K562 (cell line): ENCODE measurements around the gene LEPROT. TPM values are rescaled to one million over a fixed set of nuclear protein-coding genes. Genes with fewer than 3 reads are reported as not detected.

Experiments used
- BHLHE40 ChIP-seq: IDR thresholded peaks from 2 replicates; pipeline ENCODE4 v1.6.1; 2011; ENCODE audit warnings: low read length, improper control_type of control experiment
- CBFA2T2 ChIP-seq: fragments of 450-650 bp; conservative IDR thresholded peaks from 2 replicates; pipeline ENCODE4 v1.6.1; 2017; ENCODE audit warnings: mild to moderate bottlenecking
- DPF2 ChIP-seq: fragments of 450-650 bp; IDR thresholded peaks from 2 replicates; pipeline ENCODE4 v1.6.1; 2016
- HBP1 ChIP-seq: fragments of 450-650 bp; formaldehyde crosslinking; IDR thresholded peaks from 2 replicates; pipeline ENCODE4 v1.4.0; 2022; ENCODE audit warnings: missing genetic modification characterization
- HLTF ChIP-seq: fragments of 450-650 bp; IDR thresholded peaks from 2 replicates; pipeline ENCODE4 v1.6.1; 2016
- MYBL2 ChIP-seq, 2 experiments: fragments of 450-650 bp in 1 of 2; sonication (generic) in 1 of 2; formaldehyde crosslinking in 1 of 2; IDR thresholded peaks; 2 replicates each; pipeline versions ENCODE4 v1.6.1 to v1.8.1; 2017 to 2022; ENCODE audit warnings: borderline replicate concordance in 1 of 2, inconsistent platforms in 1 of 2, low read depth in 1 of 2, mild to moderate bottlenecking in 1 of 2, missing genetic modification reagents in 1 of 2, moderate library complexity in 1 of 2
- NCOA1 ChIP-seq: fragments of 450-650 bp; IDR thresholded peaks from 2 replicates; pipeline ENCODE4 v1.6.1; 2016; ENCODE audit warnings: low read depth
- NR2C1 ChIP-seq, 2 experiments: fragments of 450-650 bp; IDR thresholded peaks; 2 replicates each; pipeline ENCODE4 v1.6.1; 2017; ENCODE audit warnings: mild to moderate bottlenecking in 2 of 2, antibody characterized with exemption in 1 of 2, inconsistent platforms in 1 of 2, missing compliant biosample characterization in 1 of 2, missing genetic modification characterization in 1 of 2
- RBM14 ChIP-seq: fragments of 200-400 bp; formaldehyde crosslinking; IDR thresholded peaks from 2 replicates; pipeline ENCODE4 v1.6.1; 2018; ENCODE audit warnings: low read depth, mild to moderate bottlenecking, low read length, moderate library complexity, borderline replicate concordance; ENCODE audit not compliant: insufficient read depth
- RBM39 ChIP-seq: fragments of 200-400 bp; formaldehyde crosslinking; optimal IDR thresholded peaks from 2 replicates; pipeline ENCODE3; 2018; ENCODE audit warnings: low read depth, low read length
- SFPQ ChIP-seq: fragments of 200-400 bp; formaldehyde crosslinking; IDR thresholded peaks from 2 replicates; pipeline ENCODE4 v1.6.1; 2017; ENCODE audit warnings: mild to moderate bottlenecking, low read depth, low read length, moderate library complexity
- STAT5B ChIP-seq: fragments of 250-450 bp; sonication (Bioruptor Pico); IDR thresholded peaks from 2 replicates; pipeline ENCODE4 v1.8.0; 2021; ENCODE audit warnings: mild to moderate bottlenecking, inconsistent platforms
- USF2 ChIP-seq: sonication (generic); formaldehyde crosslinking; IDR thresholded peaks from 2 replicates; pipeline ENCODE4 v1.5.0; 2020; ENCODE audit warnings: missing genetic modification reagents
- polyA plus RNA-seq, 8 experiments: library from polyadenylated mRNA; depleted of rRNA in 4 of 8; stranded (reverse) in 5 of 8; unstranded in 3 of 8; fragments of >200 nt; fragmentation: Nextera tagmentation in 2 of 8; fragmentation: Illumina TruSeq in 1 of 8; extraction: Ambion mirVana in 2 of 8; extraction: Trizol in 1 of 8; gene quantifications; 2 replicates each; pipeline versions ENCODE4 v1.2.1 to v1.2.3, GENCODE V29; 2011 to 2014; ENCODE audit warnings: inconsistent platforms in 1 of 8, missing spikeins in 1 of 8
- total RNA-seq, 7 experiments: library from RNA; depleted of rRNA in 6 of 7; stranded (reverse); fragments of >200 nt in 6 of 7; fragmentation: Illumina TruSeq in 2 of 7; extraction: Trizol in 2 of 7; gene quantifications; 2 replicates each; pipeline versions ENCODE4 v1.2.1 to v1.2.3, GENCODE V29; 2011 to 2021; ENCODE audit warnings: low replicate concordance in 1 of 7
- TF ChIP-seq, protein P1 (sequence below): fragments of 250-450 bp; sonication (Bioruptor Pico); IDR thresholded peaks from 2 replicates; pipeline ENCODE4 v1.5.0; 2021; ENCODE audit warnings: mild to moderate bottlenecking, borderline replicate concordance
- TF ChIP-seq, protein P2 (sequence below): fragments of 200-800 bp; sonication (Bioruptor generic); IDR thresholded peaks from 2 replicates; pipeline ENCODE4 v1.6.1; 2016; ENCODE audit warnings: missing genetic modification characterization, missing compliant biosample characterization

LEPROT gene
- total and polyA plus RNA-seq, 9 of the 15 experiments (the other 6 are each of a cell fraction or from before 2014, with no cell fraction given) = 28.1 to 97.5 (median 45.8) TPM

DNA sequence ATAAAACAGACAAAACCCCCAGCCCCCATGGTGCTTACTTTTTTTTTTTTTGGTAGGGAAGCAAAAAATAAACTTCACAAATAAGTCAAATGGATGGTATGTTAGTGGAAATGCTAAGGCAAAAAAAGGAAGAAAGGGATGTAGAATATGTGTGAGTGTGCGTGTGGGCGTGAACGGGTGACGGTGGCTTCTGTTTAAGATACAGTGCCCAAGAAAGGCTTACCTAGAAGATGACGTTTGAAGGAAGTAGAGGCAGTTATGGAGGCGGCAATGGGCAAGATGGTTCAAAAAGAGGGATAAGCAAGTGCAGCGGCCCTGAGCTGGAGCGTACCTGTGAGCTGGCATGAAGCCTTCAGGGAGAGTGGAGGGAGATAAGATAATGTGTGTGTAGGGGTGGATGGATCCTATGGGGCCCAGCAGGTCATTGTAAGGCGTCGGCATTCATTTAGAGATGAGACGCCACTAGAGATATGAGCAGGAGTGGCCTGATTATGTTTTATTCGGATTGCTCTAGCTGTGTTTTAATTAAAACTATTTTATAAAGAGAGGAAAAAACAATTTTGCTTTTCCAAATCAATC lies 19.9 kb downstream of the LEPROT start (continued):
- TF ChIP-seq, protein P1, sequence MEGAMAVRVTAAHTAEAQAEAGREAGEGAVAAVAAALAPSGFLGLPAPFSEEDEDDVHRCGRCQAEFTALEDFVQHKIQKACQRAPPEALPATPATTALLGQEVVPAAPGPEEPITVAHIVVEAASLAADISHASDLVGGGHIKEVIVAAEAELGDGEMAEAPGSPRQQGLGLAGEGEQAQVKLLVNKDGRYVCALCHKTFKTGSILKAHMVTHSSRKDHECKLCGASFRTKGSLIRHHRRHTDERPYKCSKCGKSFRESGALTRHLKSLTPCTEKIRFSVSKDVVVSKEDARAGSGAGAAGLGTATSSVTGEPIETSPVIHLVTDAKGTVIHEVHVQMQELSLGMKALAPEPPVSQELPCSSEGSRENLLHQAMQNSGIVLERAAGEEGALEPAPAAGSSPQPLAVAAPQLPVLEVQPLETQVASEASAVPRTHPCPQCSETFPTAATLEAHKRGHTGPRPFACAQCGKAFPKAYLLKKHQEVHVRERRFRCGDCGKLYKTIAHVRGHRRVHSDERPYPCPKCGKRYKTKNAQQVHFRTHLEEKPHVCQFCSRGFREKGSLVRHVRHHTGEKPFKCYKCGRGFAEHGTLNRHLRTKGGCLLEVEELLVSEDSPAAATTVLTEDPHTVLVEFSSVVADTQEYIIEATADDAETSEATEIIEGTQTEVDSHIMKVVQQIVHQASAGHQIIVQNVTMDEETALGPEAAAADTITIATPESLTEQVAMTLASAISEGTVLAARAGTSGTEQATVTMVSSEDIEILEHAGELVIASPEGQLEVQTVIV (CRISPR knock-in tag) = no peak
- TF ChIP-seq HLTF (0 out of 2 replicates have a peak, but pooled peaks have one; percentile 21), NR2C1 (IDR thresholded peaks at IDR 0.05) (no peak), NR2C1 (tag; IDR thresholded peaks at IDR 0.05) (no peak), MYBL2 (IDR thresholded peaks at IDR 0.05; ENCODE audit: low read depth) (no peak), MYBL2 (CRISPR knock-in tag; IDR thresholded peaks at IDR 0.05; ENCODE audit: borderline replicate concordance) (no peak), HBP1 (no peak), NCOA1 (no peak), BHLHE40 (no peak), SFPQ (no peak), RBM14 (no peak), STAT5B (no peak), DPF2 (0 out of 2 replicates have a peak, but pooled peaks have one; percentile 31), USF2 (no peak), CBFA2T2 (no peak), RBM39 (no peak)
- TF ChIP-seq, protein P2, sequence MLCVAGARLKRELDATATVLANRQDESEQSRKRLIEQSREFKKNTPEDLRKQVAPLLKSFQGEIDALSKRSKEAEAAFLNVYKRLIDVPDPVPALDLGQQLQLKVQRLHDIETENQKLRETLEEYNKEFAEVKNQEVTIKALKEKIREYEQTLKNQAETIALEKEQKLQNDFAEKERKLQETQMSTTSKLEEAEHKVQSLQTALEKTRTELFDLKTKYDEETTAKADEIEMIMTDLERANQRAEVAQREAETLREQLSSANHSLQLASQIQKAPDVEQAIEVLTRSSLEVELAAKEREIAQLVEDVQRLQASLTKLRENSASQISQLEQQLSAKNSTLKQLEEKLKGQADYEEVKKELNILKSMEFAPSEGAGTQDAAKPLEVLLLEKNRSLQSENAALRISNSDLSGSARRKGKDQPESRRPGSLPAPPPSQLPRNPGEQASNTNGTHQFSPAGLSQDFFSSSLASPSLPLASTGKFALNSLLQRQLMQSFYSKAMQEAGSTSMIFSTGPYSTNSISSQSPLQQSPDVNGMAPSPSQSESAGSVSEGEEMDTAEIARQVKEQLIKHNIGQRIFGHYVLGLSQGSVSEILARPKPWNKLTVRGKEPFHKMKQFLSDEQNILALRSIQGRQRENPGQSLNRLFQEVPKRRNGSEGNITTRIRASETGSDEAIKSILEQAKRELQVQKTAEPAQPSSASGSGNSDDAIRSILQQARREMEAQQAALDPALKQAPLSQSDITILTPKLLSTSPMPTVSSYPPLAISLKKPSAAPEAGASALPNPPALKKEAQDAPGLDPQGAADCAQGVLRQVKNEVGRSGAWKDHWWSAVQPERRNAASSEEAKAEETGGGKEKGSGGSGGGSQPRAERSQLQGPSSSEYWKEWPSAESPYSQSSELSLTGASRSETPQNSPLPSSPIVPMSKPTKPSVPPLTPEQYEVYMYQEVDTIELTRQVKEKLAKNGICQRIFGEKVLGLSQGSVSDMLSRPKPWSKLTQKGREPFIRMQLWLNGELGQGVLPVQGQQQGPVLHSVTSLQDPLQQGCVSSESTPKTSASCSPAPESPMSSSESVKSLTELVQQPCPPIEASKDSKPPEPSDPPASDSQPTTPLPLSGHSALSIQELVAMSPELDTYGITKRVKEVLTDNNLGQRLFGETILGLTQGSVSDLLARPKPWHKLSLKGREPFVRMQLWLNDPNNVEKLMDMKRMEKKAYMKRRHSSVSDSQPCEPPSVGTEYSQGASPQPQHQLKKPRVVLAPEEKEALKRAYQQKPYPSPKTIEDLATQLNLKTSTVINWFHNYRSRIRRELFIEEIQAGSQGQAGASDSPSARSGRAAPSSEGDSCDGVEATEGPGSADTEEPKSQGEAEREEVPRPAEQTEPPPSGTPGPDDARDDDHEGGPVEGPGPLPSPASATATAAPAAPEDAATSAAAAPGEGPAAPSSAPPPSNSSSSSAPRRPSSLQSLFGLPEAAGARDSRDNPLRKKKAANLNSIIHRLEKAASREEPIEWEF = no peak
